Stimulated activated CD4-positive, alpha-beta T cell treated with anti-CD3 and anti-CD28 coated beads, TNF-alpha, amount 100 ng/mL, for 4 hours (primary cell): Measurements from ENCODE around the gene MAP2K2.

Experiments used
- DNase-seq, 3 experiments: peaks; one replicate each; pipeline ENCODE4 v3.0.0-alpha.2; 2020; ENCODE audit warnings: low read depth in 3 of 3

Gene MAP2K2

GRCh38 chr19:4077800-4078684 lies 45.9 kb downstream of the MAP2K2 start:
- no peak for DNase-seq

- DNase-seq: no peak
These were observed 46.9 kb downstream of the MAP2K2 start for GRCh38 chr19:4077007-4077374.

GRCh38 chr19:4075373-4075772 lies 48.5 kb downstream of the MAP2K2 start:
- no peak for DNase-seq

- DNase-seq: no peak
These were observed 52.3 kb downstream of the MAP2K2 start for GRCh38 chr19:4071610-4072009.

DNA sequence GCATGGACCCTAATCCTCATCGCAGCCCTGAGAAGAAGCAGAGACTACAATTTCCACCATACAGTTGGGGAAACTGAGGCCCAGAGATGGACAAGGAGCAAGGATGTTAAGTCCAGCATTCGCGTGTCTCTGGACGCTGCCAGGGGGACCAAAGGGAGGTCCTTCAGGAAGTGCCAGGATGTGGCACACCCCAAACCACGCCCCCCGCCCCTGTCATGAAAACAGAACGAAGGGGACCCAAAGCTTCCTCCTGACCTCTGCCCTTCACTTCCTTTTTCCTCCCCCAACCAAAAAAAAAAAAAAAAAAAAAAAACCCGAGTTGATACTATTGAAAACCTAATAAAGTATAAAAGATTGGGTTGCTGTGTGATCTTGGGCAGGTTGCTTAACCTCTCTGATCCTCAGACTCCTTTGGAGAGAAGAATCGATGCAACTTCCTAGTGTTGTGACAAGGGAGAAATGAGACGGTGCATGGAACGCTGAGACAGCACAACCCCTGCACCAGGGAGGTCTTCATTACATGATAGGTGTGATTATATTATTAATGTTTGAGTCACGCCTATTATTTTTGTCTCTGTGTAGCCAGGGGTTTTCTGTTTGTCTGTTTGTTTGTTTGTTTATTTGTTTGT lies 54.5 kb downstream of the MAP2K2 start:
- DNase-seq: no peak

DNA sequence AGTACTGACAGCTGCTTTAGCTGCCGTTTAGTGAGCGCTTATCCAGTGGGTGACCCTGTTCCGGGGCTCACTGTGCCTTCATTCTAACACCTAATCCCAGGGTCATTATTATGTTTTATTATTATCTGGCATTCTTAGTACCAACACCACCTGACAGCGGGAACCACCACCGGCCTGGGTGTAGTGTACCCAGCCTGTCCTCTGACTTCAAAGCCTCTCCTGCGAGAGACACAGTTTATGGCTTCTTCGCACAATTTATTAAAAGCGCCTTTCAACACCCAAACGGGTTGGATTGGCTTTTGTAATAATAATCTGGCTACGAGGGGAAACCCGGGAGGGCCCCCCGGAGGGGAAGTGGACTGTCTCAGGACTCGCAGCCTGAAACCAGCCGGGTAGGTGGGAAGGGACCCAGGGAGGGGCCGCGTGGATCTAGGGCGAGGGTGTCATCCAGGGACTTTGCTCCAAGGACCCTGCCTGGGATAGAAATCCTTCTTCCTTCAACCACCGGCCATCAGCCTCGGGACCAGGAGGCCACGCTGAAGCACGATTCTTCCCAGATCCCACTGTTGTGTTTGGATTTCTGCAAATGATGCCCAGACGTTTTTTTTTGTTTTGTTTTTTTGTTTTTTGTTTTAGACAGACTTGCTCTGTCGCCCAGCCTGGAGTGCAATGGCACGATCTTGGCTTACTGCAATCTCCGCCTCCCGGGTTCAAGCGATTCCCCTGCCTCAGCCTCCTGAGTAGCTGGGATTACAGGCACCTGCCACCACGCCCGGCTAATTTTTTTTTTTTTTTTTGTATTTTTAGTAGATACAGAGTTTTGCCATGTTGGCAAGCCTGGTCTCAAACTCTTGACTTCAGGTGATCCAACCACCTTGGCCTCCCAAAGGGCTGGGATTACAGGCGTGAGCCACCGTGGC lies 55.6 kb downstream of the MAP2K2 start:
- no peak for DNase-seq

DNA sequence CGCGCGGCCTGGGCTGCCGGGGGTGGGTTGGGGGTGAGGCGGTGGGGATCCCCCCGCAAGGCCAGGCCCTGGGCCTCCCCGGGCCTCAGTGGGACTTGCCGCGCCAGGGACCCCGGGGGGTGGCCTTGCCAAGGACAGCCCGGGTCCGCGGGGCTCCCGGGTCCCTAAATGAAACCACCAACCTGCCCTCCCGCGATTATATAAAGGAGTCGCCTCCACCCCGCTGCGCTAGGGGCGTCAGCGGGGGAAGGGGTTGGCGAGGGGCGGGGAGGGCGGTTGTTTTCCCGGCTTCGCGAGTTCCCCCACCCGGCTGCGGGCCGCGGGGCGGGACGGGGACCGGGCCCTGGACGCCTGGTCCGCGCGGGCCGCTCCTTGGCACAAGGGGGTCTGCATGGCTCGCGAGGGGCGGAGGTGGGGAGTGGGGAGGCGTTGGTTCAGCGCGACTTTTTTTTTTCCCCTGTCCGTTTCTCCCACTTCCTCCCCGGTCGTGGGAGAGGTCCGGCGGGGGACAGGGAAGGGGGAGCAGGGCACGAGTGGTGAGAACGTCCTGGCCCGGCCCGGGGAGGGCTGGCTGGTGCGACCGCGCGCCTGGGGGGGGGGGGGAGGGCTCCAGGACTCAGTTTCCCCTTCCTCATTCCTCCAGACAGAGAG lies 56.4 kb downstream of the MAP2K2 start:
- peak in 1 of 3 experiments; percentile 44 for DNase-seq

GRCh38 chr19:4066682-4067395 lies 57.1 kb downstream of the MAP2K2 start, which contains the start of gene ZBTB7A:
ZBTB7A (minus strand) TSS chr19:4066899; CDS start chr19:4055232, 11,667 bp downstream.
- peak; percentile 47 to 72 (median 65) for DNase-seq

GRCh38 chr19:4066176-4066606 lies 57.7 kb downstream of the MAP2K2 start:
- peak in 1 of 3 experiments; percentile 59 for DNase-seq

GRCh38 chr19:4065430-4066175 lies 58.3 kb downstream of the MAP2K2 start:
- DNase-seq: peak; percentile 90 to 96 (median 95)

- DNase-seq: no peak
These were observed 59.2 kb downstream of the MAP2K2 start for GRCh38 chr19:4064496-4065260.

GRCh38 chr19:4064149-4064495 lies 59.8 kb downstream of the MAP2K2 start:
- no peak for DNase-seq

DNA sequence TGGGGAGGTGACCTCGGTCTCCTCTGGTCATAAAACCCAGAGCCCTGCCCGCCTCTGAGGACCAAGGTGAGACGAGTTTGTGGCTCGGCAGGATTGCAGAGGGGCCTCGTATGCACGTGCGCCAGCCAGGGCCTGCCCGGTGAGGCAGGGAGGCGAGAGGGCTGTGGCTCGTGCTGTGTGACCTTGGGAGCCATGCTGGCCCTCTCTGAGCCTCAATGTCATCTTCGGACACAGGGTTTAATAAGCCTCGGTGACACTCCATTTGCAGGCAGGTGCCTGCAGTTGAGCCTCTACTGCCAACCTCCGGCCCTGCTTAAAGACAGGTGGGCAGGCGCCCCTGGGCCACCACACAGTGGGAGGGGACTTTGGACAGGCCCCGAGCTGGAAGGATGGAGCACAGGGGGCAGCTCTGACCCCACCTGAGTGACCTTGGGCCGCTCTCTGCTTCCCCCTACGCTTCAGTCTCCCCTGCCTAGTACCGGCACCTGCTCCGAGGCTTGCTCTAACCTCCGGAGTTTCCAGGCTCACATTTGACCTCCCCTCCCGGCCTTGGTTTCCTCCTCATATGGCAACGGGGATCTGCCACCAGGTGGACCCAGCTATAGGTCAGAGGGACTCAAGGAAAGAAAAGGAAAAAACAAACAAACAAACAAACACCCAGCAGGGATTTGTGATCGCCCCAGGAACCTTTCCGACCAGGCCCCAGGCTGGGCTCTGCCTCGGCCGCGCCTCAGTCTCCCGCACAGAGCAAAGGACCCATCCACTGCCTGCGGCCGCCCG lies 60.4 kb downstream of the MAP2K2 start:
- DNase-seq: no peak

- DNase-seq: no peak
These were observed 61.2 kb downstream of the MAP2K2 start for GRCh38 chr19:4062419-4063368.

DNA sequence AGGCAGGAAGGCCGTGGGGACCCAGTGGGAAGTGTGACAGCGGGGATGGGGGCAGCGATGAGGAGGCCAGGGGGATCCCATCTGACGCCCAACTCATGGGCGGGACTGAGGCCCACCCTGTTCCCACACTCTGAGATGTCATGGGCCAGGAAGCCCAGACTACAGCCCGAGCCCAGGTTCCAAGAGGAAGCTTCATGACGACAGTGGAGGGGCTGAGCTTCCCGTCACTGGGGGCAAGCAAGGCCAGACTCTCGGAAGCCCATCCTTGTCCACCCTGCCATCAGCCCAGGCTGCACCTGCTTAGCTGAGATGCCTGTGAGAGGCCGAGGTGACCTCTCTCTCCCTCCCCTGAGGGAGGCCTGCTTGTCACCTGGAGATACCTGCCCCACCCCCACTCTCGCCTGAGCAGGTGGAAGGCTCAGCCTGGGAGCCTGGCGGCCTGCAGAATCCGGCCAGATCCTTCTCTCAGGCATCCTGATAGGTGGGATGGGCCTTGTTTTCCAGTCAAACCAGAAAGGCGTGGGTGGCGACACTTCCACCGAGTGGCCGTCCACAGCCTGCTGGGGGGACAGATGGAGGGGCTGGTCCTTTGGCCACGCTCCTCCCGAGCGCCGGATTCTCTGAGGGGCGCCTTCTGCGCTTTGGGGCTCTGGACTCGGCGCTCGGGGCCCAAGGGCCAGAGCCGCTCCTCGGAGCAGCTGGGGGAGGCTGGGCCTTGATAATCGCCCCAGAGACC lies 62.1 kb downstream of the MAP2K2 start:
- DNase-seq: no peak

- DNase-seq: no peak
These were observed 62.7 kb downstream of the MAP2K2 start for GRCh38 chr19:4061178-4061682.
